ENCODE data around the gene STX17. TPM values are rescaled to one million over a fixed set of nuclear protein-coding genes. Genes with fewer than 3 reads are reported as not detected.

Gene STX17
- total RNA-seq, 1 experiment from 2014 or later = 11.5 TPM

DNA sequence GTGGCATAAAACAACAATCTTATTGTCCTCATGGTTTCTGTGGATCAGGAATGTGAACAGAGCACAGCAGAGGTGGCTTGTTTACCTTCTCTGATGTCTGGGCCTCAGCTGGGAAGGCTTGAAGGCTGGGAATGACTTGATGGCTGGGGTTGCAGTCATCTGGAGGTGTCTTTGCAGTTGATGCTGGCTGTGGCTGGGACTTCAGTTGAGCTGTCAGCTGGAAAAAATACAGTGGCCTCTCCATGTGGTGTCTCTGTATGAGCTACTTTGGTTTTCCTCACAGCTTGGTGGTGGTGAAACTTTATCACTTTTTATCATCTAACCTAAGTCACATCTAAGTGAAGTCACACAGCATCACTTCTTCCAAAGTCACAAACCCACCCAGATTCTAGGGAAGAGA is 24.7 kb upstream of the STX17 start:
- DNase-seq (ENCODE audit: low read depth, low spot score) (no peak), ATAC-seq (no peak)
- POLR2A ChIA-PET = no interaction called here
- Histone ChIP-seq H3K36me3 (ENCODE audit: control insufficient read depth, insufficient read depth, low read length) (no peaks in the 10 kb centered on the region), H3K4me1 (ENCODE audit: control insufficient read depth, insufficient read depth, low read length) (no peaks in the 10 kb centered on the region), H3K9me3 (ENCODE audit: control insufficient read depth, insufficient read depth, low read depth, low read length) (no peaks in the 10 kb centered on the region), H3K27me3 (ENCODE audit: control insufficient read depth, insufficient read depth, low read length) (no peaks in the 10 kb centered on the region), H3K4me3 (ENCODE audit: low read depth in 2 of 2, low read length in 2 of 2) (no peak overlapping the region), H3K27ac (ENCODE audit: low read length) (no peak overlapping the region)
- no TSS peak for BruUV-seq (replicated peaks)
- CTCF ChIA-PET = no interaction called here
- intact Hi-C loops (cut with micrococcal nuclease; ENCODE audit: unreplicated experiment) = no loop called here
- no peak for TF ChIP-seq POLR2AphosphoS5 (IDR thresholded peaks at IDR 0.05; ENCODE audit: low read depth, low read length)
- no peak for TF ChIP-seq SIN3A (IDR thresholded peaks at IDR 0.05; ENCODE audit: borderline replicate concordance, insufficient read depth, low read depth, low read length)
- TF ChIP-seq, protein P1, sequence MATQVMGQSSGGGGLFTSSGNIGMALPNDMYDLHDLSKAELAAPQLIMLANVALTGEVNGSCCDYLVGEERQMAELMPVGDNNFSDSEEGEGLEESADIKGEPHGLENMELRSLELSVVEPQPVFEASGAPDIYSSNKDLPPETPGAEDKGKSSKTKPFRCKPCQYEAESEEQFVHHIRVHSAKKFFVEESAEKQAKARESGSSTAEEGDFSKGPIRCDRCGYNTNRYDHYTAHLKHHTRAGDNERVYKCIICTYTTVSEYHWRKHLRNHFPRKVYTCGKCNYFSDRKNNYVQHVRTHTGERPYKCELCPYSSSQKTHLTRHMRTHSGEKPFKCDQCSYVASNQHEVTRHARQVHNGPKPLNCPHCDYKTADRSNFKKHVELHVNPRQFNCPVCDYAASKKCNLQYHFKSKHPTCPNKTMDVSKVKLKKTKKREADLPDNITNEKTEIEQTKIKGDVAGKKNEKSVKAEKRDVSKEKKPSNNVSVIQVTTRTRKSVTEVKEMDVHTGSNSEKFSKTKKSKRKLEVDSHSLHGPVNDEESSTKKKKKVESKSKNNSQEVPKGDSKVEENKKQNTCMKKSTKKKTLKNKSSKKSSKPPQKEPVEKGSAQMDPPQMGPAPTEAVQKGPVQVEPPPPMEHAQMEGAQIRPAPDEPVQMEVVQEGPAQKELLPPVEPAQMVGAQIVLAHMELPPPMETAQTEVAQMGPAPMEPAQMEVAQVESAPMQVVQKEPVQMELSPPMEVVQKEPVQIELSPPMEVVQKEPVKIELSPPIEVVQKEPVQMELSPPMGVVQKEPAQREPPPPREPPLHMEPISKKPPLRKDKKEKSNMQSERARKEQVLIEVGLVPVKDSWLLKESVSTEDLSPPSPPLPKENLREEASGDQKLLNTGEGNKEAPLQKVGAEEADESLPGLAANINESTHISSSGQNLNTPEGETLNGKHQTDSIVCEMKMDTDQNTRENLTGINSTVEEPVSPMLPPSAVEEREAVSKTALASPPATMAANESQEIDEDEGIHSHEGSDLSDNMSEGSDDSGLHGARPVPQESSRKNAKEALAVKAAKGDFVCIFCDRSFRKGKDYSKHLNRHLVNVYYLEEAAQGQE (IDR thresholded peaks at IDR 0.05; ENCODE audit: insufficient read depth in 1 of 2, low read depth in 2 of 2, low read length in 1 of 2) = no peak
- TF ChIP-seq TCF7L2 (IDR thresholded peaks at IDR 0.05; ENCODE audit: low read depth, low read length) = no peak
- TF ChIP-seq, protein P2, sequence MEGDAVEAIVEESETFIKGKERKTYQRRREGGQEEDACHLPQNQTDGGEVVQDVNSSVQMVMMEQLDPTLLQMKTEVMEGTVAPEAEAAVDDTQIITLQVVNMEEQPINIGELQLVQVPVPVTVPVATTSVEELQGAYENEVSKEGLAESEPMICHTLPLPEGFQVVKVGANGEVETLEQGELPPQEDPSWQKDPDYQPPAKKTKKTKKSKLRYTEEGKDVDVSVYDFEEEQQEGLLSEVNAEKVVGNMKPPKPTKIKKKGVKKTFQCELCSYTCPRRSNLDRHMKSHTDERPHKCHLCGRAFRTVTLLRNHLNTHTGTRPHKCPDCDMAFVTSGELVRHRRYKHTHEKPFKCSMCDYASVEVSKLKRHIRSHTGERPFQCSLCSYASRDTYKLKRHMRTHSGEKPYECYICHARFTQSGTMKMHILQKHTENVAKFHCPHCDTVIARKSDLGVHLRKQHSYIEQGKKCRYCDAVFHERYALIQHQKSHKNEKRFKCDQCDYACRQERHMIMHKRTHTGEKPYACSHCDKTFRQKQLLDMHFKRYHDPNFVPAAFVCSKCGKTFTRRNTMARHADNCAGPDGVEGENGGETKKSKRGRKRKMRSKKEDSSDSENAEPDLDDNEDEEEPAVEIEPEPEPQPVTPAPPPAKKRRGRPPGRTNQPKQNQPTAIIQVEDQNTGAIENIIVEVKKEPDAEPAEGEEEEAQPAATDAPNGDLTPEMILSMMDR (IDR thresholded peaks at IDR 0.05) = no peak
- in situ Hi-C loops (cut with HindIII; ENCODE audit: low pct_unique_long_range_greater_than_20kb, low sequenced_read_pairs) = no loop called here

DNA sequence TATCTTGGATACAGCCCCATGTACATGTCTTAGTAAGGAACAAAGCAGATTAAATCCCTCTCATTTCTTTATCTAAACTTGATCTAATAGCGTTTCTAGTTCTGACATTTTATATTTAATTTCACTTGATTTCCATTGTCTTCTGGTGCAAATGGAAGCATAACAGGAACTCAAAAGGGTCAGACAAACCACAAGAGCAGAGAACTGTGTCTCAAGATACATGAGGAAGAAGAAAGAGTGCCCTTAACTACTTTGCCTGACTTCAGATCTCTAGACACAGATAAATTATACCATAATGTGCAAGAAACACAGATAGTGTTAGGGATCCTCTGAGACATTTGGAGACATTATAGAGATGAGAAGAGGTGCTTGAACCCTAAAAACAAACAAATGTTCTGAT is 20.7 kb upstream of the STX17 start:
- Histone ChIP-seq H3K4me3 (ENCODE audit: low read depth in 2 of 2, low read length in 2 of 2) (no peak overlapping the region), H3K4me1 (ENCODE audit: control insufficient read depth, insufficient read depth, low read length) (no peaks in the 10 kb centered on the region), H3K9me3 (ENCODE audit: control insufficient read depth, insufficient read depth, low read depth, low read length) (no peaks in the 10 kb centered on the region), H3K36me3 (ENCODE audit: control insufficient read depth, insufficient read depth, low read length) (no peaks in the 10 kb centered on the region), H3K27ac (ENCODE audit: low read length) (no peak overlapping the region), H3K27me3 (ENCODE audit: control insufficient read depth, insufficient read depth, low read length) (no peaks in the 10 kb centered on the region)
- TF ChIP-seq, protein P1 (IDR thresholded peaks at IDR 0.05; ENCODE audit: insufficient read depth in 1 of 2, low read depth in 2 of 2, low read length in 1 of 2) = no peak
- TF ChIP-seq TCF7L2 (IDR thresholded peaks at IDR 0.05; ENCODE audit: low read depth, low read length) (no peak), SIN3A (IDR thresholded peaks at IDR 0.05; ENCODE audit: borderline replicate concordance, insufficient read depth, low read depth, low read length) (no peak), POLR2AphosphoS5 (IDR thresholded peaks at IDR 0.05; ENCODE audit: low read depth, low read length) (no peak)
- TF ChIP-seq, protein P2 (IDR thresholded peaks at IDR 0.05) = no peak
- intact Hi-C loops (cut with micrococcal nuclease; ENCODE audit: unreplicated experiment) (no loop called here), in situ Hi-C loops (cut with HindIII; ENCODE audit: low pct_unique_long_range_greater_than_20kb, low sequenced_read_pairs) (no loop called here)
- DNase-seq (ENCODE audit: low read depth, low spot score) (no peak), ATAC-seq (no peak)
- POLR2A ChIA-PET = no interaction called here
- CTCF ChIA-PET = no interaction called here
- no TSS peak for BruUV-seq (replicated peaks)
